ENCODE results near the gene CNOT6.
"Not testable (repeated sequence)": the region's sequence is repeated elsewhere in the genome, so short reads cannot be mapped to it uniquely, and the experiment has no call there.

Gene CNOT6

GRCh38 chr5:180469586-180469865 lies 24.7 kb upstream of the CNOT6 start:
- TF ChIP-seq CTCF (conservative IDR thresholded peaks at IDR 0.05), result no peak
- no peak overlapping the region for H3K27ac ChIP-seq

- TF ChIP-seq ZFX (IDR thresholded peaks at IDR 0.05) (no peak), CTCF (conservative IDR thresholded peaks at IDR 0.05) (no peak)
- H3K27ac ChIP-seq, result no peak overlapping the region
Observed at GRCh38 chr5:180469866-180470265, 24.3 kb upstream of the CNOT6 start.

- TF ChIP-seq CTCF (conservative IDR thresholded peaks at IDR 0.05) (no peak), ZFX (IDR thresholded peaks at IDR 0.05) (no peak)
- no peak overlapping the region for H3K27ac ChIP-seq
Observed at GRCh38 chr5:180470361-180470760, 23.8 kb upstream of the CNOT6 start.

- no peak overlapping the region for H3K27ac ChIP-seq
- no peak for TF ChIP-seq ZFX (IDR thresholded peaks at IDR 0.05)
- peak; percentile 97 for TF ChIP-seq CTCF (conservative IDR thresholded peaks at IDR 0.05)
Observed at GRCh38 chr5:180470966-180471582, 23.1 kb upstream of the CNOT6 start.

- TF ChIP-seq ZFX (IDR thresholded peaks at IDR 0.05), result no peak
- TF ChIP-seq CTCF (conservative IDR thresholded peaks at IDR 0.05), result no peak
- no peak overlapping the region for H3K27ac ChIP-seq
Observed at GRCh38 chr5:180471866-180472265, 22.3 kb upstream of the CNOT6 start.

GRCh38 chr5:180472269-180472668 lies 21.9 kb upstream of the CNOT6 start:
- H3K27ac ChIP-seq, result no peak overlapping the region
- TF ChIP-seq CTCF (conservative IDR thresholded peaks at IDR 0.05) (no peak), ZFX (IDR thresholded peaks at IDR 0.05) (no peak)

- H3K27ac ChIP-seq, result not testable (repeated sequence)
Observed at GRCh38 chr5:180473386-180473785, 20.8 kb upstream of the CNOT6 start.

- TF ChIP-seq ZFX (IDR thresholded peaks at IDR 0.05) (no peak), CTCF (conservative IDR thresholded peaks at IDR 0.05) (no peak)
- no peak overlapping the region for H3K27ac ChIP-seq
Observed at GRCh38 chr5:180474569-180474968, 19.6 kb upstream of the CNOT6 start.

GRCh38 chr5:180475969-180476524 lies 18.1 kb upstream of the CNOT6 start:
- not testable (repeated sequence) for H3K27ac ChIP-seq
